Fibroblast of lung (primary cell): Measurements from ENCODE around the gene PRDM16. TPM values are rescaled to one million over a fixed set of nuclear protein-coding genes. Genes with fewer than 3 reads are reported as not detected.

Experiments used
- DNase-seq, 2 donors: peaks; one replicate each; pipeline versions ENCODE4 v3.0.0 to v3.0.0-alpha.2; 2010; ENCODE audit warnings: low read depth in 2 of 2
- H2AFZ ChIP-seq: 2 replicates; pipeline ENCODE4 v1.5.1; 2012; ENCODE audit warnings: low read length, control low read depth, inconsistent platforms
- H3K27ac ChIP-seq: 2 replicates; pipeline ENCODE4 v1.5.1; 2011; ENCODE audit warnings: low read length, control low read depth; ENCODE audit not compliant: insufficient read depth
- H3K27me3 ChIP-seq: 2 replicates; pipeline ENCODE4 v1.5.1; 2011; ENCODE audit warnings: mild to moderate bottlenecking, low read length; ENCODE audit not compliant: control insufficient read depth, insufficient read depth
- H3K36me3 ChIP-seq: 2 replicates; pipeline ENCODE4 v1.5.1; 2011; ENCODE audit warnings: low read length; ENCODE audit not compliant: control insufficient read depth, insufficient read depth
- H3K4me1 ChIP-seq: 2 replicates; pipeline ENCODE4 v1.5.1; 2011; ENCODE audit warnings: low read length; ENCODE audit not compliant: control insufficient read depth, insufficient read depth; ENCODE audit errors: extremely low read depth
- H3K4me2 ChIP-seq: 2 replicates; pipeline ENCODE4 v1.5.1; 2011; ENCODE audit warnings: low read length, control low read depth; ENCODE audit not compliant: insufficient read depth; ENCODE audit errors: extremely low read depth
- H3K4me3 ChIP-seq, 4 experiments: fragments of 200-600 bp in 1 of 4; sonication (generic) in 1 of 4; replicated peaks in 1 of 4; 2 replicates each; pipeline ENCODE4 v1.5.1; 2011 to 2016; ENCODE audit warnings: low read length in 4 of 4, low read depth in 3 of 4, mild to moderate bottlenecking in 3 of 4, control low read depth in 2 of 4, inconsistent platforms in 1 of 4, mixed read lengths in 1 of 4; ENCODE audit not compliant: insufficient read depth in 1 of 4; ENCODE audit errors: control extremely low read depth in 1 of 4
- H3K79me2 ChIP-seq: 2 replicates; pipeline ENCODE4 v1.5.1; 2012; ENCODE audit warnings: mild to moderate bottlenecking, low read length, inconsistent platforms; ENCODE audit not compliant: control insufficient read depth, insufficient read depth
- H3K9ac ChIP-seq: 2 replicates; pipeline ENCODE4 v1.5.1; 2011; ENCODE audit warnings: mild to moderate bottlenecking, low read length, control low read depth; ENCODE audit not compliant: insufficient read depth
- H3K9me3 ChIP-seq: 2 replicates; pipeline ENCODE4 v1.5.1; 2012; ENCODE audit warnings: low read depth, low read length; ENCODE audit not compliant: control insufficient read depth, insufficient read depth
- H4K20me1 ChIP-seq: 2 replicates; pipeline ENCODE4 v1.5.1; 2011; ENCODE audit warnings: low read length; ENCODE audit not compliant: control insufficient read depth, insufficient read depth; ENCODE audit errors: extremely low read depth
- CTCF ChIP-seq, 2 donors: IDR thresholded peaks in 1 of 2; conservative IDR thresholded peaks in 1 of 2; 1 replicate in 1 of 2; 2 replicates in 1 of 2; pipeline ENCODE4 v1.5.1; 2011 to 2012; ENCODE audit warnings: low read length in 2 of 2, control low read depth in 1 of 2, inconsistent platforms in 1 of 2, low read depth in 1 of 2, mild to moderate bottlenecking in 1 of 2
- EZH2 ChIP-seq: IDR thresholded peaks from 2 replicates; pipeline ENCODE4 v1.5.1; 2012; ENCODE audit warnings: low read length, control low read depth, mild to moderate bottlenecking; ENCODE audit errors: missing control alignments
- polyA plus RNA-seq, 2 donors: library from polyadenylated mRNA; depleted of rRNA in 1 of 2; stranded (reverse) in 1 of 2; unstranded in 1 of 2; fragments of >200 nt; gene quantifications; 2 replicates each; pipeline ENCODE4 v1.2.1, GENCODE V29; 2011 to 2012; ENCODE audit warnings: missing spikeins in 1 of 2
- total RNA-seq: library from RNA; depleted of rRNA; stranded (reverse); fragments of >200 nt; gene quantifications from 2 replicates; pipeline ENCODE4 v1.2.1, GENCODE V29; 2014

The PRDM16 gene
- total and polyA plus RNA-seq, 2 donors (not counting 1 experiment from before 2014, with no cell fraction given) = 0.30 to 1.8 TPM

GRCh38 chr1:3170561-3171453 is 101.8 kb downstream of the PRDM16 start:
- peak overlapping the region in 1 of 4 experiments; percentile 35 for H3K4me3 ChIP-seq
- H3K9ac ChIP-seq = peak overlapping the region; percentile 16
- no peak for TF ChIP-seq CTCF (conservative IDR thresholded peaks at IDR 0.05 in 1 of 2, IDR thresholded peaks at IDR 0.05 in 1 of 2; ENCODE audit: low read depth in 1 of 2, low read length in 2 of 2)
- no peak for TF ChIP-seq EZH2
- H3K4me2 ChIP-seq = peak overlapping the region; percentile 71
- peak overlapping the region; percentile 10 for H3K27ac ChIP-seq
- DNase-seq = peak; percentile 47 to 58
- no peaks in the 10 kb centered on the region for H3K27me3 ChIP-seq
- peaks cover 2% of the 10 kb centered on the region for H3K4me1 ChIP-seq
- H3K79me2 ChIP-seq = no peaks in the 10 kb centered on the region
- no peaks in the 10 kb centered on the region for H4K20me1 ChIP-seq
- no peaks in the 10 kb centered on the region for H3K9me3 ChIP-seq
- H2AFZ ChIP-seq = peak overlapping the region; percentile 55
- H3K36me3 ChIP-seq = no peaks in the 10 kb centered on the region

- TF ChIP-seq CTCF (conservative IDR thresholded peaks at IDR 0.05 in 1 of 2, IDR thresholded peaks at IDR 0.05 in 1 of 2; ENCODE audit: low read depth in 1 of 2, low read length in 2 of 2) = no peak
- TF ChIP-seq EZH2 = no peak
- H3K4me1 ChIP-seq = peaks cover 2% of the 10 kb centered on the region
- no peaks in the 10 kb centered on the region for H3K9me3 ChIP-seq
- no peaks in the 10 kb centered on the region for H4K20me1 ChIP-seq
- H3K36me3 ChIP-seq = no peaks in the 10 kb centered on the region
- H3K9ac ChIP-seq = no peak overlapping the region
- H3K4me2 ChIP-seq = no peak overlapping the region
- H3K79me2 ChIP-seq = no peaks in the 10 kb centered on the region
- H3K27ac ChIP-seq = no peak overlapping the region
- H3K4me3 ChIP-seq = no peak overlapping the region
- no peak overlapping the region for H2AFZ ChIP-seq
- H3K27me3 ChIP-seq = no peaks in the 10 kb centered on the region
- no peak for DNase-seq
Measured at GRCh38 chr1:3171761-3172160, 102.8 kb downstream of the PRDM16 start.

GRCh38 chr1:3172431-3173380 is 103.7 kb downstream of the PRDM16 start:
- Histone ChIP-seq H3K9ac (no peak overlapping the region), H3K4me3 (no peak overlapping the region), H3K27ac (no peak overlapping the region), H3K27me3 (no peaks in the 10 kb centered on the region), H3K4me1 (peaks cover 2% of the 10 kb centered on the region), H3K4me2 (no peak overlapping the region), H3K36me3 (no peaks in the 10 kb centered on the region), H4K20me1 (no peaks in the 10 kb centered on the region), H2AFZ (no peak overlapping the region), H3K79me2 (no peaks in the 10 kb centered on the region), H3K9me3 (no peaks in the 10 kb centered on the region)
- no peak for DNase-seq
- TF ChIP-seq CTCF (conservative IDR thresholded peaks at IDR 0.05 in 1 of 2, IDR thresholded peaks at IDR 0.05 in 1 of 2; ENCODE audit: low read depth in 1 of 2, low read length in 2 of 2) (no peak), EZH2 (no peak)
